EH (cell line): ENCODE data around the gene S100A1.
"Not testable (repeated sequence)": the region's sequence is repeated elsewhere in the genome, so short reads cannot be mapped to it uniquely, and the experiment has no call there.

Experiments used
- DNase-seq: peaks from one replicate; pipeline ENCODE4 v3.0.0-alpha.2; 2015; ENCODE audit warnings: low read depth

S100A1 gene

GRCh38 chr1:153627715-153628626 lies at the start of gene S100A1:
Gene S100A1, plus strand, starts transcription at chr1:153628434. Its CDS starts 2,088 bp downstream, at chr1:153630522.
- DNase-seq: no peak

- DNase-seq: peak; percentile 90
These were observed 49.7 kb upstream of the S100A1 start for GRCh38 chr1:153578490-153578889.

- peak; percentile 71 for DNase-seq
These were observed 49.3 kb upstream of the S100A1 start for GRCh38 chr1:153578936-153579335.

GRCh38 chr1:153582836-153583235 lies 45.4 kb upstream of the S100A1 start:
- not testable (repeated sequence) for DNase-seq

- not testable (repeated sequence) for DNase-seq
These were observed 44.7 kb upstream of the S100A1 start for GRCh38 chr1:153583514-153583913.

GRCh38 chr1:153583976-153584375 lies 44.3 kb upstream of the S100A1 start:
- peak; percentile 39 for DNase-seq

- DNase-seq: no peak
These were observed 43.2 kb upstream of the S100A1 start for GRCh38 chr1:153585006-153585405.

- DNase-seq: no peak
These were observed 41.9 kb upstream of the S100A1 start for GRCh38 chr1:153586347-153586746.

GRCh38 chr1:153587314-153587713 lies 40.9 kb upstream of the S100A1 start:
- peak; percentile 77 for DNase-seq

- not testable (repeated sequence) for DNase-seq
These were observed 40.2 kb upstream of the S100A1 start for GRCh38 chr1:153588033-153588432.

- DNase-seq: no peak
These were observed 39.8 kb upstream of the S100A1 start for GRCh38 chr1:153588482-153588881.

- no peak for DNase-seq
These were observed 35.5 kb upstream of the S100A1 start for GRCh38 chr1:153592748-153593147.

- DNase-seq: peak; percentile 72
These were observed 31.0 kb upstream of the S100A1 start for GRCh38 chr1:153597206-153597605.

- DNase-seq: peak; percentile 85
These were observed 29.7 kb upstream of the S100A1 start for GRCh38 chr1:153598309-153599172.

- DNase-seq: no peak
These were observed 28.4 kb upstream of the S100A1 start for GRCh38 chr1:153599847-153600246.

GRCh38 chr1:153602749-153603148 lies 25.5 kb upstream of the S100A1 start:
- DNase-seq: no peak

- DNase-seq: no peak
These were observed 22.0 kb upstream of the S100A1 start for GRCh38 chr1:153606194-153606593.

GRCh38 chr1:153607381-153607780 lies 20.9 kb upstream of the S100A1 start:
- DNase-seq: no peak

- peak; percentile 34 for DNase-seq
These were observed 20.0 kb upstream of the S100A1 start for GRCh38 chr1:153608089-153608682.

- peak; percentile 98 for DNase-seq
These were observed 19.3 kb upstream of the S100A1 start for GRCh38 chr1:153608742-153609584.

- no peak for DNase-seq
These were observed 18.7 kb upstream of the S100A1 start for GRCh38 chr1:153609585-153609907.

GRCh38 chr1:153610334-153610733 lies 17.9 kb upstream of the S100A1 start:
- peak; percentile 60 for DNase-seq
